Small intestine (tissue), 7 donors: Measurements from ENCODE around the gene KRT35. TPM values are rescaled to one million over a fixed set of nuclear protein-coding genes. Genes with fewer than 3 reads are reported as not detected.

Experiments
- DNase-seq, 2 donors: peaks; one replicate each; pipeline versions ENCODE4 v3.0.0 to v3.0.0-alpha.2; 2013
- FAIRE-seq: peaks from 2 replicates; lab custom pipeline; 2012; peaks lifted over from hg19 to GRCh38; lab: Jason Lieb, UNC
- H3K27ac ChIP-seq, 3 donors: one replicate each; pipeline ENCODE4 v1.5.1; 2013; ENCODE audit warnings: low read length in 2 of 3, mild to moderate bottlenecking in 2 of 3, control low read depth in 1 of 3, inconsistent platforms in 1 of 3, low read depth in 1 of 3, moderate library complexity in 1 of 3
- H3K27me3 ChIP-seq, 3 donors: one replicate each; pipeline ENCODE4 v1.6.1; 2013; ENCODE audit warnings: low read length in 3 of 3, inconsistent platforms in 1 of 3; ENCODE audit not compliant: control insufficient read depth in 3 of 3, insufficient read depth in 3 of 3
- H3K36me3 ChIP-seq, 3 donors: one replicate each; pipeline ENCODE4 v1.6.1; 2013; ENCODE audit warnings: low read length in 3 of 3, inconsistent platforms in 1 of 3, low read depth in 1 of 3, mild to moderate bottlenecking in 1 of 3, moderate library complexity in 1 of 3; ENCODE audit not compliant: control insufficient read depth in 3 of 3, insufficient read depth in 2 of 3
- H3K4me1 ChIP-seq, 3 donors: one replicate each; pipeline ENCODE4 v1.6.1; 2013; ENCODE audit warnings: low read length in 2 of 3, inconsistent platforms in 1 of 3, low read depth in 1 of 3, mild to moderate bottlenecking in 1 of 3, moderate library complexity in 1 of 3; ENCODE audit not compliant: control insufficient read depth in 3 of 3, insufficient read depth in 2 of 3
- H3K4me3 ChIP-seq, 3 donors: one replicate each; pipeline ENCODE4 v1.5.1; 2013; ENCODE audit warnings: low read length in 3 of 3, control low read depth in 1 of 3, inconsistent platforms in 1 of 3, low read depth in 1 of 3, mild to moderate bottlenecking in 1 of 3, moderate library complexity in 1 of 3
- H3K9me3 ChIP-seq, 2 donors: one replicate each; pipeline ENCODE4 v1.6.1; 2013; ENCODE audit warnings: low read depth in 1 of 2, low read length in 1 of 2; ENCODE audit not compliant: control insufficient read depth in 2 of 2, insufficient read depth in 1 of 2
- WGBS, 3 donors: extraction: QIAGEN DNeasy Blood & Tissue Kit; methylation state at CpG; one replicate each; pipeline ENCODE4 v1.1.7; 2013; 5-methylcytosine and 5-hydroxymethylcytosine counted together
- polyA plus RNA-seq, 4 donors: library from polyadenylated mRNA; stranded (reverse) in 3 of 4; unstranded in 1 of 4; fragments of 200-250 nt in 3 of 4; fragments of 120-200 nt in 1 of 4; gene quantifications; one replicate each; pipeline versions ENCODE4 v1.2.1 to v1.2.3, GENCODE V29; 2013
- donor health status: healthy with polysubstance abuse.
- donor health status: control.
- donor health status: control.
- donor health status: Bipolar disorder and iron deficiency.
- donor health status: healthy.

KRT35 gene
- polyA plus RNA-seq, 4 donors, result not detected

DNA sequence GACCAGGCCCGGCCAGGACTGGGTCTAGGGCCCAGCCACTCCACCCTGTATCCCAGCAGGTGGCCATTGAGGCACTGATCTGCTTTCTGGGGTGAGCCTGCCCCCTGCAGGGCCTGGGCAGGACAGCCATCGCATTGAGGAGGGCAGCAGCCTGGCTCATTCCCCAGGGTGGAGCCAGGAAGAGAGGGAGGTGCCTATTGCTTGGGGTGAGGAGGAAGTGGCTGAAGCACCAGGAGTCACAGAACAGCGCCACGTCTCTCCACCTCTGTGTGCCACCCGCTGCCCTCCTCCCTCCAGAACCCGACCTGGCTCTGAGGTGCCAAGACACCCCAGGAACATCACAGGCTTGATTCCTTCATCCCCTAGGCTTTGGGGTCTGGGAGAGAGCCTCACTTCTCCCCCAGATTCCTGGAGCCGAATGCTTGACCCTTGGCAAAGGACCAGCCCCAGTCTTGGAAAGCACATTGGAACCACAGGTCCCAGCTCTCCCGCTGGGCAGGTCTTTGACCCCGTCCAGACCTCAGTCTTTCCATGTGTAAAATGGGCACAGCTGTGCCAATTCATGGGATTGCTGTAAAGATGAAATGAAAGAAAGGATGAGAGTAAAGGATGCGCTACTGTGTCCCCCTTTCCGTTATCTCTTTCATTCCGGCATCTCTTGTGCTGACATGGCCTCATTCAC is 16.0 kb upstream of the KRT35 start:
- peaks cover 3 to 8% (median 3%) of the 10 kb centered on the region in 3 donors for H3K4me1 ChIP-seq
- no peak overlapping the region for H3K4me3 ChIP-seq
- DNase-seq, result peak; percentile 86 to 94
- no peak for FAIRE-seq
- H3K36me3 ChIP-seq, result no peaks in the 10 kb centered on the region
- WGBS, 3 donors, result 30 to 46% (median 38%) methylated on average over 11 to 12 of the region's 12 CpGs
- peaks cover 0 to 4% (median 0%) of the 10 kb centered on the region in 3 donors for H3K27me3 ChIP-seq
- peak overlapping the region in 2 of 3 donors; percentile 27 to 56 for H3K27ac ChIP-seq
- H3K9me3 ChIP-seq, result no peaks in the 10 kb centered on the region

DNA sequence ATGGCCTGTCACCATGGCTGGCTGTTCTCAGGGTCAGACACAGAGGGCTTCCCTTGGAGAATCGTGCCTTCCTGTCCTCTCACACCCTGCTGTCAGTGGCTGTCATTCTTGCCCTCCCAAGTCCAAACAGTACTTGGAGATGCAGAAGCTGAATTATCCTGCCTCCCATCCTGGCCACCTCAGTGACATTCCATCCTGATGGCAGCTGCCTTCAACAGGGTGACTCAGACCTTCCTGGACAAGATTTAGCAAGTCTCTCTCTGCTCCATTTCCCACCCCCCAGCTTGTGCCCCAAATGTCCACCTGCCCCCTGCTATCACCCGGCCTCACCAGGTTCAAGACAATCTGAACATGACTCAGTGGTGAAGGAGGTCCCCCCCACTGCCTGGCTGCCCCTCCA is 13.6 kb upstream of the KRT35 start:
- H3K36me3 ChIP-seq, result no peaks in the 10 kb centered on the region
- no peak overlapping the region for H3K4me3 ChIP-seq
- no peaks in the 10 kb centered on the region for H3K9me3 ChIP-seq
- 69 to 74% (median 74%) methylated on average over 2 of the region's 2 CpGs for WGBS, 3 donors
- no peak for DNase-seq
- FAIRE-seq, result no peak
- peaks cover 3 to 10% (median 3%) of the 10 kb centered on the region in 3 donors for H3K4me1 ChIP-seq
- H3K27ac ChIP-seq, result no peak overlapping the region
- peaks cover 0 to 2% (median 0%) of the 10 kb centered on the region in 3 donors for H3K27me3 ChIP-seq

DNA sequence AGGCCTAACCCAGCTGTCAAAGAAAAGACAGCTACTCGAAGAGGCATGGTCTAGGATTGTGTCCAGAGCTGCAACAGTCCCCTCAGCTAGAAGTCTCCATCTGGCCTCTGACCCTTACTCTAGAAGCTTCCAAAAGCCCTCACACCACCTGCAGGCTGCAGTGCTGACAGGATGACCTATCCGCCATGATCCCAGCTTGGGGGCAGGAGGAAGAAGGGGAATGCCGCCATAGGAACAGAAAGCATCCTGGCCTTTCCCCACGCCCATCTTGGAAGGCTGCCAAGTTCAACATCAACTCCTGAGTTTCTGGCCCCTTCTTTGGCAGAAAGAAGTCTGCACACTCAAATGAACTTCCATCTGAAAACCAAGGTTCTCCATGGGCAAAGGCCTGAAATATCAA is 11.8 kb upstream of the KRT35 start:
- H3K9me3 ChIP-seq, result no peaks in the 10 kb centered on the region
- FAIRE-seq, result no peak
- peak overlapping the region in 1 of 3 donors; percentile 28 for H3K27ac ChIP-seq
- no peaks in the 10 kb centered on the region for H3K36me3 ChIP-seq
- H3K4me1 ChIP-seq, result peaks cover 3 to 10% (median 3%) of the 10 kb centered on the region in 3 donors
- DNase-seq, result peak in 1 of 2 donors; percentile 74
- WGBS, 3 donors, result 40 to 47% (median 46%) methylated on average over 4 of the region's 4 CpGs
- H3K4me3 ChIP-seq, result no peak overlapping the region
- H3K27me3 ChIP-seq, result peaks cover 0 to 8% (median 0%) of the 10 kb centered on the region in 3 donors

DNA sequence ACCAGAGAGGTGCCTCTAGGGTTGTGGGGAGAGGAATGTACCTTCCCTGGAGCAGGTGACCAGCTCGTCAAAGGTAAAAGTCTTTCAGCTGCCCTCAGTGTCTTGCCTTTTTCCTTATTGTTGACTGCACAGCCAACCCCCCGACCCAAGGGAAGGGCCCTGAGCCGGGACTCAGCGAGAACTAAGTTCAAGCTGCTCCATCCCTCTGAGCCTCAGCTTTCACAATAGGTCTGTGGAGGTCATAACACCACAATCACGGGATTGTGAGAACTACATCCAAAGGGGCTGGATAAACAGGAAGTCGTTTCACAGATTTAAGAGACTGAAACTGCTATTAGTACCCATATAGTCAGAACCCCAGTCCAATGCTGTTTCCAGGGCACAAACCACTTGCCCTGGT is 11.4 kb upstream of the KRT35 start:
- DNase-seq (no peak), FAIRE-seq (no peak)
- Histone ChIP-seq H3K27ac (peak overlapping the region in 1 of 3 donors; percentile 28), H3K4me3 (no peak overlapping the region), H3K36me3 (no peaks in the 10 kb centered on the region), H3K4me1 (peaks cover 0 to 10% (median 3%) of the 10 kb centered on the region in 3 donors), H3K9me3 (no peaks in the 10 kb centered on the region), H3K27me3 (peaks cover 0 to 11% (median 0%) of the 10 kb centered on the region in 3 donors)
- WGBS, 3 donors, result 55 to 68% (median 64%) methylated on average over 6 of the region's 6 CpGs

DNA sequence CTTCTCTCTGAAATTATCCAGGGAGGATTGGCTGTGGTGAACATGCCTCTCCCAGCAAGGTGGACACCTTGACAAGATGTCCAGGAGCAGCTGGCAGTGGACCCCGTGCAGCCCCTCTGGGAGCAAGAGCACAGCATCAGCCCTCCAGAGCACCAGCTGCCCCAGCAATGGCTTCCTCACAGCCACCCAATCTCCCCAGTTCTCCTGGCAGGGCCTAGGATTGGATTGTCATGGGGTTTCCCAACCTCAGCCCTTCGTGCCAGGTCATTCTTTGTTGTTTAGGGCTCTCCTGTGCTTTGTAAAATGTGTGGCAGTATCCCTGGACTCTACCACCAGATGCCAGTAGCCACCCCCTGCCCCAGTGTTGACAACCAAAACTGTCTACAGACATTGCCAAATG is 10.5 kb upstream of the KRT35 start:
- FAIRE-seq, result no peak
- 62 to 84% (median 83%) methylated on average over 2 of the region's 2 CpGs for WGBS, 3 donors
- no peak overlapping the region for H3K27ac ChIP-seq

DNA sequence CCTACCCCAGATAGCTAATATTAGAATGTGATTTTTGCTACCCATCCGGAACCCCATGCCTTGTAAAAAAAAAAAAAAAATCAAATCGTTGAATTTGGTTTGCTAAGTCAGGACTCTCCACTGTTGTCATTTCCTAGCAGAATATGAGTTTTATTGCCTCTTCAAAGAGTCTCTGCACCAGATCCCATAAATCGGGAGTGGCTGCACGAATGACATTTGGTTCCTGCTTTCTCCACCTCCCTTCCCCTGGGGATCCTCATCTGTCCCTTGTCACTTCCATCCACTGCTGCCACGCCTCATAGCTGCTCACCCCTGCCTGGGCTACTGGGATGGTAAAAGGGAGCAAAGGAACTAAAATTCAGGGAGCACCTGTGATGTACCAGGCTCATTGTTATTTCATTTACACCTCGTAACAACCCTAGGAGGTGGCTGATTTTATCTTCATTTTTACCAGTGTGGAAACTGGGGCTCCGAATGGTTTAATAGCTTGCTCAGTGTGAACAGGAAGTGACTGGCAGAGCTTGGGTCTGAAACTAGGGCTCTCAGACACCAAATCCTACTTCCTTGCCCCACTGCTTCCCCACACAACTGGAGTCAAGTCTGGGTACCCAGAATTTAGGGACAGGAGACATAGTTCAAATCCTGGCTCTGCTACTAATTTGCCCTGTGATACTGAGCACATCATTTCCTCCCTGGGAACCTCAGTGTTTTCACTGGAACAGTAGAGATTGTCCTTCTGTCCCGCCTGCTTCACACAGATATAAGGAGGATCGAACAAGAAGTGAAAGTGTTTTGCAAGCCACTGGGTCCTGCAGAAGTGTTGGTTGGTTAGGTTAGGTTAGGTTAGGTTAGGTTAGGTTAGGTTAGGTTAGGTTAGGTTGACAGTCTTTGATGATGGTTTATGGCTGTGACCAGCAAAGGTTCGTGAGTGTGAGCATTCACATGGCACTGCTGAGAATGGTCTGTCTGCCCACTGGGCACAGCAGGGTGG is 9.3 kb upstream of the KRT35 start:
- FAIRE-seq (no peak), DNase-seq (no peak)
- WGBS, 3 donors, result 34 to 61% (median 40%) methylated on average over 10 of the region's 10 CpGs
- H3K4me3 ChIP-seq, result no peak overlapping the region
- H3K4me1 ChIP-seq, result peaks cover 0 to 10% (median 0%) of the 10 kb centered on the region in 3 donors
- no peaks in the 10 kb centered on the region for H3K36me3 ChIP-seq
- no peaks in the 10 kb centered on the region for H3K9me3 ChIP-seq
- H3K27ac ChIP-seq, result no peak overlapping the region
- H3K27me3 ChIP-seq, result peaks cover 0 to 21% (median 0%) of the 10 kb centered on the region in 3 donors

More for the DNA sequence above, 10.5 kb upstream of the KRT35 start:
- no peak overlapping the region for H3K4me3 ChIP-seq
- H3K36me3 ChIP-seq, result no peaks in the 10 kb centered on the region
- DNase-seq, result no peak
- H3K27me3 ChIP-seq, result peaks cover 0 to 19% (median 0%) of the 10 kb centered on the region in 3 donors
- peaks cover 0 to 10% (median 0%) of the 10 kb centered on the region in 3 donors for H3K4me1 ChIP-seq
- no peaks in the 10 kb centered on the region for H3K9me3 ChIP-seq

DNA sequence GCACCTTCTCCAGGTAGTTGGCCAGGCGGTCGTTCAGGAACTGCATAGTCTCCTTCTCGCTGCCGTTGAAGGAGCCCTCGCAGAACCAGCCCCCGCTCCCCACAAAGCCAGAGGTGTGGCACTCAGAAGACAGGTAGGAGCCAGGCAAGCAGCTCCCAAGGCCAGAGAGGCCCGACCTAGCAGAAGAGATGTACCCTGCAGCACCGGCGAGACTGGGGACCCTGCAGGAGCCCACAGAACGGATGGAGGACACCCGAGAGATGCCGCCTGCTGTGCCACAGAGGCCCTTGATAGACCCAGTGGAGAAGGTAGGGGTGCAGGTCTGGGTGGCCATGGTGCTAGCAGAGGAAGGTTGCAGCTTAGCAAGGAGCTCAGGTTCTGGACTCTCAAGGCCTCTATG is 8.6 kb upstream of the KRT35 start, which contains the start of gene KRT36:
KRT36 (minus strand) TSS at position 380 of the 400 bp plus-strand sequence; CDS start at position 334, 46 bp downstream.
- FAIRE-seq (no peak), DNase-seq (no peak)
- Histone ChIP-seq H3K27ac (no peak within 1 kb of the TSS), H3K36me3 (no peaks in the 10 kb centered on the region), H3K9me3 (no peaks in the 10 kb centered on the region), H3K27me3 (peaks cover 0 to 21% (median 0%) of the 10 kb centered on the region in 3 donors), H3K4me3 (no peak within 1 kb of the TSS), H3K4me1 (peaks cover 0 to 10% (median 0%) of the 10 kb centered on the region in 3 donors)
- WGBS, 3 donors, result 89 to 92% (median 90%) methylated on average over 12 of the region's 12 CpGs
